IMR-90 (cell line): ENCODE data around the gene FAAP24. TPM values are rescaled to one million over a fixed set of nuclear protein-coding genes. Genes with fewer than 3 reads are reported as not detected.

Experiments
- ATAC-seq: fragments of 200-7000 bp; cut with Tn5 transposase; 2 replicates; pipeline ENCODE4 v1.9.1; 2020; ENCODE audit warnings: low read depth, mild to moderate bottlenecking, moderate library complexity
- Bru-seq: library from RNA; stranded (reverse); fragments of 400-500 nt; gene quantifications from one replicate; lab custom pipeline; 2021; lab: Mats Ljungman, UMichigan
- BruChase-seq, 2 experiments: library from RNA; stranded (reverse); fragments of 400-500 nt; gene quantifications; one replicate each; lab custom pipeline; 2021; lab: Mats Ljungman, UMichigan
- BruUV-seq: library from RNA; stranded (reverse); fragments of 400-500 nt; replicated peaks from 2 replicates; lab custom pipeline; 2021; lab: Mats Ljungman, UMichigan
- CTCF ChIA-PET: fragments of 300-600 bp; formaldehyde crosslinking; extraction: SDS; loops from one replicate; lab custom pipeline; 2021; ENCODE audit warnings: antibody characterized with exemption; lab: Yijun Ruan, JAX
- POLR2A ChIA-PET: fragments of 300-600 bp; sonication (Branson Sonifier 250); formaldehyde crosslinking; loops from one replicate; lab custom pipeline; 2022; ENCODE audit warnings: antibody characterized with exemption; ENCODE audit not compliant: unreplicated experiment; lab: Charles Lee
- DNase-seq: peaks from one replicate; pipeline ENCODE4 v3.0.0; 2013
- H2AFZ ChIP-seq: replicated peaks from 2 replicates; pipeline ENCODE3; 2013; ENCODE audit warnings: low read length, mild to moderate bottlenecking; ENCODE audit not compliant: poor library complexity
- H2AK5ac ChIP-seq: 2 replicates; pipeline ENCODE4 v1.6.1; 2013; ENCODE audit warnings: low read depth, low read length, inconsistent platforms
- H2AK9ac ChIP-seq: replicated peaks from 2 replicates; pipeline ENCODE3; 2013; ENCODE audit warnings: mild to moderate bottlenecking, low read depth, low read length, moderate library complexity; ENCODE audit not compliant: poor library complexity
- H2BK120ac ChIP-seq: 2 replicates; pipeline ENCODE4 v1.6.1; 2013; ENCODE audit warnings: low read depth, low read length, inconsistent platforms
- H2BK15ac ChIP-seq: 3 replicates; pipeline ENCODE4 v1.6.1; 2013; ENCODE audit warnings: low read depth, low read length, inconsistent platforms
- H2BK20ac ChIP-seq: 2 replicates; pipeline ENCODE4 v1.6.1; 2013; ENCODE audit warnings: low read depth, mild to moderate bottlenecking, inconsistent platforms, low read length, moderate library complexity
- H2BK5ac ChIP-seq: 2 replicates; pipeline ENCODE4 v1.6.1; 2013; ENCODE audit warnings: mild to moderate bottlenecking, low read depth, low read length, inconsistent platforms; ENCODE audit not compliant: poor library complexity, severe bottlenecking
- H3K14ac ChIP-seq: replicated peaks from 2 replicates; pipeline ENCODE4 v1.6.1; 2013; ENCODE audit warnings: low read depth, low read length, inconsistent platforms
- H3K18ac ChIP-seq: 2 replicates; pipeline ENCODE4 v1.6.1; 2013; ENCODE audit warnings: low read depth, low read length, control low read depth
- H3K23ac ChIP-seq: 2 replicates; pipeline ENCODE4 v1.6.1; 2013; ENCODE audit warnings: low read depth, low read length, inconsistent platforms
- H3K27ac ChIP-seq: 2 replicates; pipeline ENCODE4 v1.5.1; 2013; ENCODE audit warnings: mild to moderate bottlenecking, control low read depth, low read length; ENCODE audit not compliant: insufficient read depth
- H3K27me3 ChIP-seq: 2 replicates; pipeline ENCODE4 v1.6.1; 2013; ENCODE audit warnings: low read length; ENCODE audit not compliant: control insufficient read depth, insufficient read depth
- H3K36me3 ChIP-seq: 2 replicates; pipeline ENCODE4 v1.6.1; 2013; ENCODE audit warnings: low read length, mixed read lengths; ENCODE audit not compliant: control insufficient read depth, insufficient read depth
- H3K4ac ChIP-seq: 2 replicates; pipeline ENCODE4 v1.6.1; 2013; ENCODE audit warnings: low read depth, low read length, inconsistent platforms
- H3K4me1 ChIP-seq: 2 replicates; pipeline ENCODE4 v1.6.1; 2013; ENCODE audit warnings: low read length, mixed read lengths; ENCODE audit not compliant: control insufficient read depth, insufficient read depth
- H3K4me2 ChIP-seq: 2 replicates; pipeline ENCODE4 v1.6.1; 2013; ENCODE audit warnings: low read depth, mild to moderate bottlenecking, control low read depth, low read length, moderate library complexity
- H3K4me3 ChIP-seq: 2 replicates; pipeline ENCODE4 v1.5.1; 2013; ENCODE audit warnings: low read depth, mild to moderate bottlenecking, control low read depth, low read length, moderate library complexity; ENCODE audit not compliant: insufficient read depth
- H3K56ac ChIP-seq: 2 replicates; pipeline ENCODE4 v1.6.1; 2013; ENCODE audit warnings: low read length, inconsistent platforms; ENCODE audit not compliant: insufficient read depth; ENCODE audit errors: extremely low read depth
- H3K79me1 ChIP-seq, 2 experiments: 2 replicates each; pipeline ENCODE4 v1.6.1; 2013; ENCODE audit warnings: low read length in 2 of 2, inconsistent platforms in 1 of 2, low read depth in 1 of 2
- H3K9ac ChIP-seq: 2 replicates; pipeline ENCODE4 v1.6.1; 2013; ENCODE audit warnings: low read depth, low read length, control low read depth
- H3K9me1 ChIP-seq: 2 replicates; pipeline ENCODE4 v1.6.1; 2013; ENCODE audit warnings: low read length, inconsistent platforms; ENCODE audit not compliant: insufficient read depth
- H3K9me3 ChIP-seq: 2 replicates; pipeline ENCODE4 v1.6.1; 2013; ENCODE audit warnings: low read length; ENCODE audit not compliant: control insufficient read depth, insufficient read depth
- H4K20me1 ChIP-seq: 2 replicates; pipeline ENCODE4 v1.6.1; 2013; ENCODE audit warnings: low read length, inconsistent platforms; ENCODE audit not compliant: insufficient read depth
- H4K5ac ChIP-seq: 2 replicates; pipeline ENCODE4 v1.6.1; 2013; ENCODE audit warnings: mild to moderate bottlenecking, low read depth, low read length, control low read depth
- H4K8ac ChIP-seq, 2 experiments: 2 replicates each; pipeline ENCODE4 v1.6.1; 2013; ENCODE audit warnings: low read depth in 2 of 2, low read length in 2 of 2, control low read depth in 1 of 2, inconsistent platforms in 1 of 2
- H4K91ac ChIP-seq: 2 replicates; pipeline ENCODE4 v1.6.1; 2013; ENCODE audit warnings: low read depth, low read length, inconsistent platforms; ENCODE audit not compliant: insufficient read depth
- BHLHE40 ChIP-seq: fragments of 150-350 bp; IDR thresholded peaks from 2 replicates; pipeline ENCODE4 v1.6.1; 2016; ENCODE audit warnings: mild to moderate bottlenecking, low read depth, low read length
- CHD1 ChIP-seq: IDR thresholded peaks from 2 replicates; pipeline ENCODE4 v1.6.1; 2012; ENCODE audit warnings: low read depth, low read length, improper control_type of control experiment
- FOS ChIP-seq: fragments of 150-350 bp; IDR thresholded peaks from 2 replicates; pipeline ENCODE4 v1.6.1; 2016; ENCODE audit warnings: low read depth, low read length
- MAFK ChIP-seq: IDR thresholded peaks from 2 replicates; pipeline ENCODE4 v1.6.1; 2012; ENCODE audit warnings: low read depth, low read length, improper control_type of control experiment
- MAZ ChIP-seq: IDR thresholded peaks from 2 replicates; pipeline ENCODE4 v1.6.1; 2012; ENCODE audit warnings: low read depth, mild to moderate bottlenecking, low read length, improper control_type of control experiment, moderate library complexity, borderline replicate concordance
- MXI1 ChIP-seq: IDR thresholded peaks from 2 replicates; pipeline ENCODE4 v1.6.1; 2012; ENCODE audit warnings: low read depth, mild to moderate bottlenecking, low read length, moderate library complexity, borderline replicate concordance
- NFE2L2 ChIP-seq: fragments of 150-350 bp; IDR thresholded peaks from 2 replicates; pipeline ENCODE4 v1.6.1; 2016; ENCODE audit warnings: low read depth, mild to moderate bottlenecking, low read length
- POLR2A ChIP-seq: IDR thresholded peaks from 2 replicates; pipeline ENCODE4 v1.6.1; 2012; ENCODE audit warnings: mild to moderate bottlenecking, low read depth, low read length
- WGBS, 2 experiments: methylation state at CpG; one replicate each; pipeline versions ENCODE4 v1.1.5 to v1.1.7; 2013; ENCODE audit warnings: missing lambda C conversion rate in 2 of 2; ENCODE audit not compliant: insufficient read length in 1 of 2; ENCODE audit errors: extremely low coverage in 2 of 2; 5-methylcytosine and 5-hydroxymethylcytosine counted together
- dilution Hi-C: fragments of 300-500 bp; cut with HindIII; formaldehyde crosslinking; loops from one replicate; pipeline ENCODE4 v1.14.3; 2018; ENCODE audit warnings: low sequenced_read_pairs; ENCODE audit not compliant: unreplicated experiment
- in situ Hi-C: fragments of 300-500 bp; cut with MboI; formaldehyde crosslinking; loops from 3 replicates; pipeline ENCODE4 v1.14.3; 2019; ENCODE audit warnings: low sequenced_read_pairs, inconsistent platforms, mixed read lengths
- intact Hi-C: fragments of 100-400 bp; cut with micrococcal nuclease; formaldehyde crosslinking; loops from 2 replicates; pipeline ENCODE4 v1.10.0; 2022
- long read RNA-seq: library from polyadenylated mRNA; unstranded; transcript quantifications from one replicate; pipeline ENCODE4 v2.0.0, GENCODE V29; 2021; ENCODE audit not compliant: unreplicated experiment
- polyA plus RNA-seq, 3 experiments: library from polyadenylated mRNA; depleted of rRNA; stranded (reverse); fragments of >200 nt; gene quantifications; 2 replicates each; pipeline ENCODE4 v1.2.3, GENCODE V29; 2012; ENCODE audit warnings: low replicate concordance in 1 of 3
- total RNA-seq: library from RNA; depleted of rRNA; stranded (reverse); fragments of >200 nt; gene quantifications from 2 replicates; pipeline ENCODE4 v1.2.3, GENCODE V29; 2012; rRNA removed
- TF ChIP-seq, protein P1 (sequence below): fragments of 150-350 bp; IDR thresholded peaks from 2 replicates; pipeline ENCODE4 v1.6.1; 2017; ENCODE audit warnings: mild to moderate bottlenecking, antibody characterized with exemption, low read length, low read depth
- TF ChIP-seq, protein P2 (sequence below): fragments of 150-350 bp; IDR thresholded peaks from 2 replicates; pipeline ENCODE4 v1.6.1; 2016; ENCODE audit warnings: low read depth, mild to moderate bottlenecking, low read length, moderate library complexity, borderline replicate concordance

Gene FAAP24, protein sequence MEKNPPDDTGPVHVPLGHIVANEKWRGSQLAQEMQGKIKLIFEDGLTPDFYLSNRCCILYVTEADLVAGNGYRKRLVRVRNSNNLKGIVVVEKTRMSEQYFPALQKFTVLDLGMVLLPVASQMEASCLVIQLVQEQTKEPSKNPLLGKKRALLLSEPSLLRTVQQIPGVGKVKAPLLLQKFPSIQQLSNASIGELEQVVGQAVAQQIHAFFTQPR
- total RNA-seq (2.2 TPM in 2 replicates), polyA plus RNA-seq (2012; rRNA removed) (2.3 and 2.6 TPM in 2 replicates), Bru-seq, nascent RNA (percentile 38 among the genes with signal in this experiment), BruChase-seq, experiment 1, labeled RNA remaining after a 6-hour chase (percentile 40 among the genes with signal in this experiment), BruChase-seq, experiment 2, labeled RNA remaining after a 2-hour chase (percentile 39 among the genes with signal in this experiment)
- 2.1 and 4.5 TPM in 2 replicates for polyA plus RNA-seq (2012; cell fraction: cytosol; rRNA removed)
- 0.41 and 0.55 TPM in 2 replicates for polyA plus RNA-seq (2012; cell fraction: nucleus; rRNA removed; ENCODE audit: low replicate concordance)
- long read RNA-seq, partial matches to known transcripts = 1 of 6 reads
- long read RNA-seq, other reads (novel, unspliced or antisense) = 0 of 6 reads

DNA sequence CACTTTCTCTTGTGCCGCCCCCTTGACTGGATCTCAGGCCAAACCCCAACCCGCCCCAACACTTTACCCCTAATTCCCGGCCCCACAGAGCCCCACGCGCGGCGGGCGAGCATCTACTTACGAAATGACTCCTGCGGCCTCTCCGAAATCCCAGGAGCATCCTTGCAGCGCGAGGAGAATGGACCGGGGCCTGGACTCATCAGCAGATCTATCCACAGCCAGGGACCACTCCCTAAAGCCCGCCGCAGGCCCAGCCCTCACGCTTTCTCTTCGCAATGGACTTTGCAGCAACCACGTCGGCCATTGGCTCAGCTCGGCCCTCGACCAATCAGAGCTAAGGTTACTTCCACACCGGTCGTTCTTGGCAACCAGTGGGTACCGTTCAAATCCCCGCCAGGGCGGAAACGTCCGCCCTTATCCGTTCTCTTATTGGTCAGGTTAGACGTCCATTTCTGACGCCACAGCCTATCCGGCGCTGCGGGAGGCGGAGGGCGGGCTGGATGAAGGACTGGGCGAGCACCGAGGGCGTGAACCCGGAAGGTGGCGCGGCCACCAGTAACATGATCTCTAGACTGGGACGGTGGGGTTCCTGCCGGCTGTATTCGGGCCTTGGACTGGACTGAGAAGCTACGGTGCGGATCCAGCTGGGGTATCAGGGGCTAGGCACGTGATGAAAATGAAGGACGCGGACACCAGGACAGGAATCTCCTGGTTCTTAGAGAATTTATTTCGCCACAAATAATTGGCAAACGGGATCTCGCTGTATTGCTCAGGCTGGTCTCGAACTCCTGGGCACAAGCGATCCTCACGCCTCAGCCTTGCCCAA, at the start of gene FAAP24, which contains the start of gene CEP89:
TSS of gene FAAP24 (plus strand) at position 528 of the 826 bp plus-strand sequence. CDS start 955 bp downstream, outside the sequence.
TSS of gene CEP89 (minus strand) at position 244 of the 826 bp plus-strand sequence. CDS start at position 160, 84 bp downstream.
- Histone ChIP-seq H3K27ac (peak within 1 kb of the TSS; percentile 75), H3K4ac (peak within 1 kb of the TSS; percentile 72), H2BK5ac (peak within 1 kb of the TSS; percentile 64), H2AK9ac (peak within 1 kb of the TSS; percentile 90), H3K4me1 (no peaks in the 10 kb centered on the region), H3K14ac (peak within 1 kb of the TSS; percentile 83), H3K9me3 (no peaks in the 10 kb centered on the region), H3K23ac (peak within 1 kb of the TSS; percentile 79), H3K56ac (peak within 1 kb of the TSS; percentile 54), H3K9ac (peak within 1 kb of the TSS; percentile 75), H3K4me3 (peak within 1 kb of the TSS; percentile 75), H3K4me2 (peak within 1 kb of the TSS; percentile 86), H4K91ac (peak within 1 kb of the TSS; percentile 72), H4K20me1 (no peaks in the 10 kb centered on the region), H2AFZ (peak within 1 kb of the TSS; percentile 96), H2BK15ac (peak within 1 kb of the TSS; percentile 4; the same call in 1 of the 3 replicates), H4K5ac (peak within 1 kb of the TSS; percentile 89), H3K36me3 (peaks cover 5% of the 10 kb centered on the region; the same call in 1 of the 2 replicates), H3K9me1 (no peaks in the 10 kb centered on the region; the same call in 1 of the 2 replicates), H2BK120ac (no peak within 1 kb of the TSS), H2BK20ac (no peak within 1 kb of the TSS), H4K8ac (peak within 1 kb of the TSS; percentile 87 to 97), H3K27me3 (no peaks in the 10 kb centered on the region), H2AK5ac (peak within 1 kb of the TSS; percentile 87), H3K18ac (peak within 1 kb of the TSS; percentile 24; the same call in 1 of the 2 replicates), H3K79me1 (peaks cover 12 to 34% of the 10 kb centered on the region in 2 experiments)
- ChIA-PET POLR2A (no interaction called here), CTCF (interaction anchor here (0.7 kb wide), 1 partner anchor 23 kb away, joined by 3 read pairs; no protein-coding TSS in a partner anchor)
- peak; percentile 99 for ATAC-seq
- dilution Hi-C loops (no loop called here), in situ Hi-C loops (no loop called here), intact Hi-C loops (loop anchor here (5.0 kb wide), 2 partner anchors 205 to 280 kb away; partner anchors contain the start of gene NUDT19)
- peak; percentile 99 for DNase-seq
- BruUV-seq = no TSS peak
- TF ChIP-seq, protein P1, sequence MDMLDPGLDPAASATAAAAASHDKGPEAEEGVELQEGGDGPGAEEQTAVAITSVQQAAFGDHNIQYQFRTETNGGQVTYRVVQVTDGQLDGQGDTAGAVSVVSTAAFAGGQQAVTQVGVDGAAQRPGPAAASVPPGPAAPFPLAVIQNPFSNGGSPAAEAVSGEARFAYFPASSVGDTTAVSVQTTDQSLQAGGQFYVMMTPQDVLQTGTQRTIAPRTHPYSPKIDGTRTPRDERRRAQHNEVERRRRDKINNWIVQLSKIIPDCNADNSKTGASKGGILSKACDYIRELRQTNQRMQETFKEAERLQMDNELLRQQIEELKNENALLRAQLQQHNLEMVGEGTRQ = peak; percentile 54; the same call in 1 of the 2 replicates
- TF ChIP-seq BHLHE40 = peak; percentile 27; the same call in 1 of the 2 replicates
- TF ChIP-seq, protein P2, sequence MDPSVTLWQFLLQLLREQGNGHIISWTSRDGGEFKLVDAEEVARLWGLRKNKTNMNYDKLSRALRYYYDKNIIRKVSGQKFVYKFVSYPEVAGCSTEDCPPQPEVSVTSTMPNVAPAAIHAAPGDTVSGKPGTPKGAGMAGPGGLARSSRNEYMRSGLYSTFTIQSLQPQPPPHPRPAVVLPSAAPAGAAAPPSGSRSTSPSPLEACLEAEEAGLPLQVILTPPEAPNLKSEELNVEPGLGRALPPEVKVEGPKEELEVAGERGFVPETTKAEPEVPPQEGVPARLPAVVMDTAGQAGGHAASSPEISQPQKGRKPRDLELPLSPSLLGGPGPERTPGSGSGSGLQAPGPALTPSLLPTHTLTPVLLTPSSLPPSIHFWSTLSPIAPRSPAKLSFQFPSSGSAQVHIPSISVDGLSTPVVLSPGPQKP = no peak
- TF ChIP-seq POLR2A = peak; percentile 47; the same call in 1 of the 2 replicates
- TF ChIP-seq MXI1 = peak; percentile 93
- TF ChIP-seq FOS = peak; percentile 73; the same call in 1 of the 2 replicates
- TF ChIP-seq NFE2L2 = no peak
- no peak for TF ChIP-seq MAFK
- TF ChIP-seq CHD1 = no peak
- TF ChIP-seq MAZ = peak; percentile 11; the same call in 1 of the 2 replicates
- 7% methylated on average over 41 of the region's 57 CpGs; no CpG with 5 or more reads in 1 of the 2 experiments for WGBS, 2 experiments
